KG1 (cell line): ENCODE measurements around the gene ENPEP.

ENCODE experiments used
- DNase-seq: peaks from one replicate; lab custom pipeline; 2025; lab: John Stamatoyannopoulos, UW

The ENPEP gene

GRCh38 chr4:110610620-110610939, 134.6 kb downstream of the ENPEP start:
- DNase-seq, result no peak

DNA sequence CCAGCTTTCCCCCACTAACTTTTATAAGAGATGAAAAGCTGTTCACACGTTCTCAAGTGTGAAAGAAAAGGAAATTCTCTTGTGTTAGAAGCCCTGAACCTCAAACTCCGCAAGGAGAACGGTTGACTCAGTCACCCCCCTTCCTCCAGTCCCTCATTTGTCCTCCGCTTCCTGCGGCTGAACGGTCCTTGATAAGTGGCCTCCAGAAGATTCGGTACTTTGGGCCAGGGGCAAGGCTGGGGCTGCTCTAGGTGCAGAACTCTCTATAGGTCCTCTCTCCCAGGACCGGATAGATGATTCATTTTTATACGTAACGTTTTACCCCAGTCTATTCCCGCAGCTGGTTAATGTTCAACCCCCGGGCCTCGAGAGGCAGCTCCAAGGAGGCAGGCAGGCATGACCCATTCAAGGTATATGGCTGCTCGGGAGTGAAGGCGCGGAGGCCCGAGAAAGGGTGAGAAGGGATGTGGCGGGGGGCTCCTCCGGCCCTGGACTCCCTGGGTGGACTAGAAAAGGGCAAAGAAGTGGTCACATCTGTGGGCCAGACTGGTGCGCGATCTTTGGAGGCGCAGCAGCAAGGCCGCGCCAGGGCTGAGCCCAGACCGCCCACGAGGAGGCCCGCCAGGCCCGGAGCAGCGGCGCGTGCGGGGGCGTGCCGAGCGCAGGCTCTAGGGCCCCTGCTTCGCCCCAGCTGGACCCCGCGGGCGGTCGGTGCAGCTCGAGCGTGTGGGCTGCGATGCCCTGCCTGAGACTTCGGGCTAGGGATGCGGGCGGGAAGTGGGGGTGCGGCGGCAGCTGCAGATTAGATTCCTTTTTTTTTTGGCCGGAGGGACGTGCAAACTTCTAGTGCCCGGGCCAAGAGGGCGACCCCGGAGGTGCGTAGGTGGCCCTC, 135.2 kb downstream of the ENPEP start:
- no peak for DNase-seq

DNA sequence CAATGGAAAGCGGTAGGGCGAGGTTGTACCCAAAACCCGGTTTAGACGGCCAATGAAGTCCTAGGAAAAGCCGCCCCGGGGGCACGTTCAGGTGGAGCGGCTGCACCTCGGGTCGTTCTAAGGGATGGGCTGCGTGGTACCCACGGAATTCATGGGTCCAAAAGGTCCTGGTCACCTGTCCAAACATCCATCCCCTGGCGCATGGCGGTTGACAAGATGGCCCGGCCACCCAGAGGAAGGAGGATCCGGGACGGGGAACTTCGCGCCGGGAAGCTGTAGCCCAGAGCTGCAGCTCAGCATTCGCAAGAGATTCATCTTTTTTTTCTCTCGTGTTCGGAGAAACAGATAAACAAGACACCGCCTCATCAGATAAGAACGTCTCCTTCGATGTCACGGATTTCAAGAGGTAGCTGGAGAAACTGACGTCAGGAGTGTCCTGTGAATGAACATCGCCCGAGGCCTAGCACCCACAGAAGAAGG, 136.1 kb downstream of the ENPEP start:
- DNase-seq, result no peak

DNA sequence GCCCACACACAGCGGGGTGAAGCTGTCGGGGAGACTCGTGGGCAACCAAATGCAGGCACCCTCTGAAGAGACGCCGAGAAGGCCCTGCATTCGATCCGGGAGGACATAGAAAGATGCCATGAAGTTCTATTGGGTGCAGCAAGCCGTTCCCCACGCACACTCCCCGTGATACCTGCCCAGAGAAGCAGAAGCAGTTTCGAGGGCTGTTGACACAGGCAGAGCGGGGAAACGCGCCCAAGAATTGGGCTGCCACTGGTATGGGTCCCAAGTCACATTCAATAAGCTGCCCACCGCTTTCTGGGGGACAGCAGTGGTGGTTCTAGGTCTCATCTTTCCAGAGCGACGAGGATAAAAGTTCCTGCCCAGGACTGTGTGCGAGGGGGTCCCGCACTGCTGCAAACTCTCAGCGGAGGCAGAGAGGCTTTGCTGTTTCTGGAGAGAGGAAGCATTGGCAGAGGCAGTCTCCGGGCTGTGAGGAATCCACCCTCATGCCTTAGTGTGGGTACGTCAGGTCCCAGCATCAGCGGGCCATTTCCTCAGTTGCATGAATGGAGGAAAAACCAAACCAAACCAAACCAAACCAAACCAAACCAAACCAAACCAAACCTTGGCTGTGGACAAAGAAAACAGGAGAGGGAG, 136.8 kb downstream of the ENPEP start:
- DNase-seq, result no peak

- no peak for DNase-seq
Observed at GRCh38 chr4:110613745-110614144, 137.8 kb downstream of the ENPEP start.

GRCh38 chr4:110614173-110614963, 138.4 kb downstream of the ENPEP start:
- DNase-seq, result no peak
